ENCODE results near the gene EPHA3. TPM values are rescaled to one million over a fixed set of nuclear protein-coding genes. Genes with fewer than 3 reads are reported as not detected.

The EPHA3 gene
- total and polyA plus RNA-seq, 2 donors (not counting 3 experiments of a cell fraction or from before 2014, with no cell fraction given), result not detected

- Histone ChIP-seq H3K9me1 (replicated peaks; ENCODE audit: control insufficient read depth, extremely low read depth, insufficient read depth, low read length) (no peaks in the 10 kb centered on the region), H3K27me3 (ENCODE audit: control insufficient read depth in 2 of 2, insufficient read depth in 2 of 2, low read length in 2 of 2) (no peaks in the 10 kb centered on the region), H4K20me1 (replicated peaks; ENCODE audit: control insufficient read depth, extremely low read depth, insufficient read depth, low read length) (no peaks in the 10 kb centered on the region), H3K4me2 (ENCODE audit: insufficient read depth, low read length) (no peak overlapping the region), H3K79me2 (ENCODE audit: control insufficient read depth, insufficient read depth, low read length) (no peaks in the 10 kb centered on the region), H3K9ac (replicated peaks; ENCODE audit: extremely low read depth, insufficient read depth, low read length) (no peak overlapping the region), H3K9me3 (replicated peaks; ENCODE audit: control insufficient read depth, insufficient read depth, low read length) (peaks cover 5% of the 10 kb centered on the region), H2AFZ (ENCODE audit: low read depth, low read length) (no peak overlapping the region), H3K27ac (ENCODE audit: insufficient read depth, low read depth, low read length) (no peak overlapping the region), H3K36me3 (ENCODE audit: control insufficient read depth in 2 of 2, extremely low read depth in 1 of 2, insufficient read depth in 2 of 2, low read length in 2 of 2) (no peaks in the 10 kb centered on the region), H3K4me3 (replicated peaks in 1 of 3; ENCODE audit: insufficient read depth in 1 of 3, low read depth in 1 of 3, low read length in 3 of 3) (no peak overlapping the region), H3K4me1 (ENCODE audit: control insufficient read depth, extremely low read depth, insufficient read depth, low read length) (no peaks in the 10 kb centered on the region)
- no TSS peak for BruUV-seq (replicated peaks)
- POLR2A ChIA-PET, result no interaction called here
- dilution Hi-C loops (cut with MboI; ENCODE audit: extremely low pct_ligation_motif_present, low sequenced_read_pairs), result no loop called here
- CTCF ChIA-PET, result no interaction called here
- TF ChIP-seq CTCF (IDR thresholded peaks at IDR 0.05; ENCODE audit: extremely low read depth in 1 of 2, insufficient read depth in 1 of 2, low read depth in 1 of 2, low read length in 2 of 2) (no peak), MYC (IDR thresholded peaks at IDR 0.05; ENCODE audit: low read depth, low read length) (no peak), MAX (IDR thresholded peaks at IDR 0.05; ENCODE audit: insufficient read depth, insufficient read length) (no peak), POLR2A (IDR thresholded peaks at IDR 0.05; ENCODE audit: low read depth, low read length) (no peak), EZH2 (IDR thresholded peaks at IDR 0.05; ENCODE audit: borderline replicate concordance, low read depth, low read length, severe bottlenecking) (no peak), POLR2AphosphoS5 (IDR thresholded peaks at IDR 0.05; ENCODE audit: insufficient read depth, low read depth, low read length) (no peak), FOS (IDR thresholded peaks at IDR 0.05; ENCODE audit: borderline replicate concordance, insufficient read depth, low read length) (no peak), GATA2 (IDR thresholded peaks at IDR 0.05; ENCODE audit: insufficient read depth, insufficient read length, low read depth, low read length) (no peak)
- DNase-seq (ENCODE audit: low read depth, low spot score) (no peak), FAIRE-seq (no peak)
- intact Hi-C loops (cut with micrococcal nuclease), result no loop called here
Measured at GRCh38 chr3:89488800-89489580, 381.6 kb downstream of the EPHA3 start.
